NCI-H345 (cell line): ENCODE data around the gene LPP.

Source experiments
- DNase-seq: peaks from one replicate; lab custom pipeline; 2025; lab: John Stamatoyannopoulos, UW

Gene LPP

DNA sequence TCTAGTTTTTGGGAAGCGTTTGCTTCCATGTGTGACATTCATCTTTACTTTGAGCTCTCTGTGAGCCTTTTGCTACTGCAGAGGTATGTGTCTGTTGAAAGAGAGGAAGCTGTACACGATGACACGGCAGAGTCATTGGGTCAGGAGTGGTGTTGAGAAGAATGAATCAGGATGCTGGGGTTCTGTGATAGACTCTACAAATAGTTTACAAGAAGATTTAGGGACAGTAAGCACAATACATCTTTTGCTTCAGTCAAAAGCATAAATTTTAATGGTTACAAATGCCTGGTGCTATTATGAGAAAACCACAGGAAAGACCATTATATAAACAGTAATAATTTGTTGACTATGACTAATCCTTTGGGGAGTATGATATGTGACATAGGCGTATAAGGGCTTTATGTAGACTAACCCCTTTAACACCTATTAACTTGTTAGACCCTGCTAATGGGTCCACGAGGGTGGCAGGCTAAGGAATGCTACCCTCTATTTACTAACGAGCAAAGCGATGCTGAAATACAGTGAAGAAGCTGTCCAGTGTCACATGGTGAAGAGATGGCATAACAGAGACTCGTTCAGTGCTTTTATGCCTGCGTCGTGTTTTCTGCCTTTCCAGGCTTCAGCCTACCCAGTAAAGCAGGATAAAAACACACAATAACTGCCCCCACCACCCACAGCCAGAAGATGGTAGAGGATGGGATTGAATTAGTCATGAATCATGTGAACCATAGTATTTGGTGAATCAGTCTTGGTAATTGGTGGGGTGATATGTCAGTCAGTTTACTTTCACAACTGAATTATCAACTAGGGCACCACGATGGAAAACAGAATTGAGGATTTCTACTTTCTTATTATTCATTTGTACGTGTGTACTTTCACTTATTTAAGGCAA lies 118.8 kb downstream of the LPP start:
- DNase-seq, result no peak

DNA sequence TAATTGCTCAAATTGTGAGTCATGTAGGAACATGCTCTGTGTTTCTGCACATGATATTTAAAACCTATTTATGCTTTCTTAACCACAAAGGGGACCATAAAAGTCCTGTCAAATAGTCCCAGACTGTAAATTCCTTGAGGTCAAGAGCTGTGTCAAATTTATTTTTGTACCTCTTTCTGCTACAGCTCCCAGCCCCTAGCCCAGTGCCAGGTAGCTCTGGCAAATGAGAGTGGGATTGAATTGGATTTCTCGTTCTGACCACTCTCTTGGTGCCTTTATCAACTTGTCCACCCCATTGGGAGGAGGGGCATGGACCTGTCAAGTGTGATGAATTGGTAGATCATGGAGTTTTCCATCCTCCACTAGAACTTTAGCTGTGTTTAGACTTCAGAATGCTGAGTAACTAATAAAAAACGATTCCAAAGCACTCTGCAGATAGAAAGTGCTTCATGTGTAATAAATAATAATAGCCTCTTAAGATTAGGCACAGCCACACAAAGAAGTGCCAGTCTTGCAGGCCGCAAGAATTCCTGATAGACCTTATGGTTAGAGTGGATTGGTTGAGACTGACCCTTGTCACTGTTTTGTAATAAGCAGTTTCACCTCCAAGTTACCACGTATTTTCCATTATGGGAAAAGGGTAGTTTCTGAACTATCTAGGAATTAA lies 120.4 kb downstream of the LPP start:
- no peak for DNase-seq

GRCh38 chr3:188276375-188276774 lies 122.4 kb downstream of the LPP start:
- DNase-seq, result no peak

GRCh38 chr3:188278717-188279324 lies 124.9 kb downstream of the LPP start:
- no peak for DNase-seq

DNA sequence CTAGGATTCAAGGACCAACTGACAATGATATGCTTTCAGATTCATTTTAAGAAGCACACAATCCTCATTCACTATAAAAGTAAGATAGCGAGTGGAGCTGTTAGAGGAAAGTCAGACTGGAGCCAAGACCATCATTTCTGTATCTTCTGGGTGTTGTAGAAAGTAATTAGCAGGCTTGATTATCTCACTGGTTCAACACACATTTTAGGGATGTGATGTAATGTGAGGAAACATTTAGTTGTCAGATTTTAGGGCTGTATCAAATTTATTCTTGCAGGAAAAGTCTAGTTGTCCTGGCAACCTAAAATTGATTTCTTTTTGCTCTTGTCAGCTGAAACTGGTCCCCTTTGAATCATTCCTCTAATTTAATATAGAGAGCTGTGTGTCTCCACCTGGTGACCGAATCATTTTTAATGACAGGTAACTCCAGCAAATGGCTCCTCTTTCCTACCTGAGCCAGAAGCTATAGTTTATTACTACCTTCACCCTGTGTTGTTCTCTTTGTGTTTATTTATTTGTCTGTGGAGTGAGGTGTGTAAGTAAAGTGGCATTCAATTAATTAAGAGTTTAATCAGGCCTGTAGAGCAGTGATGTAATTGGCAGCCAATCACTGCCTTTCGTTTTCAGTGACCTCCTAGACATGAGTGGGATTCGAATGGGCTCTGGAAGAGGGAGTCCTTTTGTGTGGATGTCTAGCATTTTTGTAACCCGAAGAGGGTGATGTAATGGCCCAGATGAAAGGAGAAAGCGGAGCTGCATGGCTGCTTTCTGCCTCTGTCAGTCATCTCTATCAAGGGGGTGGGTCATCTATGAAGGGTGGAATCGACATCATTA lies 125.8 kb downstream of the LPP start:
- peak; percentile 12 for DNase-seq

GRCh38 chr3:188280627-188281026 lies 126.7 kb downstream of the LPP start:
- no peak for DNase-seq

DNA sequence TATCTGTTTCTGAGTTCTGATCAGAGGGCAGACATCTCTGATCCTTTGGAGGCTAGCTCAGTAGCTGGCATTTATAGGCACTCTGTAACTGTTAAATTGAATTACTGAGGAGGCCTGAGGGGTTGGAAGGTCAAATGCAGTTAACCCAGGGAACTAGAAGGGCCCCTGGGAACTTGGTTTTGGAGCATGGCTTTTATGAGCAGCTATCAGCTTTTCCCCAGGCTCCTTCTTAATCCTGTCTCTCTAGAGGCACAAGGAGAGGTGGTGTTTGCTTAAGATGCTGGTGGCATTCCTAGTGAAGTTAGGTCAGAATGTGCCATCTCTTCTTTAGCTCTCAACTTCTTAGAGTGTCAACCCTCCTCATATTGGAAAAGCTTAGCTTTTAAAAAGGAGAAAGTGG lies 128.9 kb downstream of the LPP start:
- no peak for DNase-seq

- no peak for DNase-seq
Observed at GRCh38 chr3:188283347-188283746, 129.4 kb downstream of the LPP start.

DNA sequence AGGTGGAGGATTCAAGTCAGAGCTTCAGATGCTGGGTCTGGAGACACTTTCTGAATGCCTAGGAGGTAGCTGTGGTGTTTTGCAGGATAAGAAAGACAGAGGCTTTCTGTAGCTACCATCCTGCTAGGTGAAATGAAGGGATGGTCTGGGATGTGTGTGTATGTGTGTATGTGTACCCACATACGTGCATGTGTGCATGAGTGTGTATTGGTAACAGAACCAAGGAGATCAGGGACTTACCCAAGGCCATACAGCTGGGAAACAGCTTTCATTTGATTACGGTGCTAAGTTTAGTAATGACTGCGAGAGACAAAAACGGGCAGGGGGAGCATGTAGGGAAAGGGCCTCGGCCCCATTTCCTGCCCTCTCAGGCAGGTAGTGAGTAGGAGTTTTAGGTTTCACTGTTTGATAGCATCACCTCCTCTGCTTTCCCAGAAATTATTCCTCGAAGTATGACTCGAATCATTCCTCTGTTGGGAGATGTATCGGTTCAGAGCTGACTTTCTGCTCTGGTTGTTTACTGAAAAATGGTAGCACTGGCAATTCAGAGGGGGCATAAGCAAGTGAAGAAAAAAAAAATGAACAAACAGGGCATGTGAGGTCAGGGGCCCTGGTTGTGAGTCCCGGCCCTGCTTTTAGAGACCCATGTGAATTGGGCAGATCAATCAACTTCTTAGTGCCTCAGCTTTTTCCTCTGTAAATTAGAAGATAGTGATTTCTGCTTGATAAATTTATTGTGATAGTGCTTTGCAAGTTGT lies 130.7 kb downstream of the LPP start:
- no peak for DNase-seq

DNA sequence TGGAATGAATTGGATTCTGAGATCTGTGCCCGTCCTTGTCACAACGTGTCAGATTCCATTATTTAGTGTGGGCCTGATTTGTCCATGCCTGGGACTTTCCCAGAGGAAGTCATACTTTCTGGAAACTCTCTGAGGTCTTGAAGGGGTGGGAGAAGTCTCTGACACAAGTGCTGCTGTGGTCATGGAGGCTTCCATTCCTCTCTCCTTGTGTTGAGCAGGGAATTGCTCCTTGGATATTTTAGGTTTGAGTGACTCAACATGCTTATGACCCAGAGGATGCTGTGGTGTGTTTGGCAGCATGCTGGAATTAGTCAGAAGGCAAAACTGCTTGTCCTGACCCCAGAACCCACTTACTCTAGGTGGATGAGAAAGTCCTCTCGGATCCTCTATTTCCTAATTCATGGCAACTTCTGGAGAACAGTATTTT lies 132.1 kb downstream of the LPP start:
- no peak for DNase-seq

DNA sequence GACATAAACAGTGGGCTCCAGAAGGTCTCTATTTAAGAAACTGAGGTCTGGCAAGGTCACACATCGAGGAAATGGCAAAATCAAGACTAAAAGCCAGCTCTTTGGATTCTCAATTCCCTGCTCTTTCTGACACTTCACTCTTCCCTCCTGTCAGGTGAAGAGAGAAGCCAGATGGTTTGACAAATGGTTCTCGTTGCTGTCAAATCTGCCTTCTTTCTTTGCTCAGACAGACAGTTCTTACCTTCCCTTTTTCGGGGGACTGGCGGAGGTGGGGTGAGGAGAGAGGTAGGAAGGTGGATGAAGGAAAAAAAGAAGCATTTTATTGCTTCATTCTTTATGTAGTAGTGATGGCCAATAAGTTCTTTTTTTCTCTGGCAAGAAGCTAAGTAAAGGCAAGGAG lies 133.4 kb downstream of the LPP start:
- no peak for DNase-seq

DNA sequence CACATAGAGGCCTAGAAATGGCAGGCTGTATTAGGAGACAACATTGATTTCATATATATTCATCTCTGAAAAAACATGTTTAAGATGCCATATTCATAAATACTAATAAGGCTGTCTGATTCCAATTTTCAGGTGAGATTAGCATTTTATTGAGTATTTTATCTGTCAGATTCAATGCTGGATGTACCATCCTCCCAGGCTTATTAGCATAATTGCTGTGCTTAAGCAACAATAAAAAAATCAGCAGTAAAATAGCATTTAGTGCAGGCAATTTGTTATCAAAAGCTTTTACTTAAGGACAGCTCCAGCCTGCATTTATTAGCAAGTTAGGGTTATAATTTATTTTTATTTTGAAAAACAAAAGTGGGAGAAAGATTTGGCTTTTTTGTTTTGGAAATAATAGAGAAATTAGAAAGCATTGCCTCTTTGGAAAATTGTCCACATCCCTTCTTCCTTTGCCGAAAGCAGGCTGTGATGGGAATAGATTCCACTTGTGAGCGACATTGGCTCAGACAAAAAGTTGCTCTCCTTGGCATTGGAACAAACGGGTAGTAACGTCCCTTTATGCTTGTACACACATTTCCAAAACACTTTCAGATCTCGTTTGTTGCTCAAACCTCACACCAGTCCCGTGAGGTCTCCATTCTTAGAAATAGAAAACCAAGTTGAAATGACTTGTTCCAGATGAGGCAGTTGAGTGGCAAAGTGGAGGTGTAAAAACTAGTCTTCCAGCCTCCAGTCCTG lies 134.0 kb downstream of the LPP start:
- DNase-seq, result no peak

GRCh38 chr3:188292251-188292650 lies 138.3 kb downstream of the LPP start:
- DNase-seq, result no peak

- no peak for DNase-seq
Observed at GRCh38 chr3:188292827-188293226, 138.9 kb downstream of the LPP start.

DNA sequence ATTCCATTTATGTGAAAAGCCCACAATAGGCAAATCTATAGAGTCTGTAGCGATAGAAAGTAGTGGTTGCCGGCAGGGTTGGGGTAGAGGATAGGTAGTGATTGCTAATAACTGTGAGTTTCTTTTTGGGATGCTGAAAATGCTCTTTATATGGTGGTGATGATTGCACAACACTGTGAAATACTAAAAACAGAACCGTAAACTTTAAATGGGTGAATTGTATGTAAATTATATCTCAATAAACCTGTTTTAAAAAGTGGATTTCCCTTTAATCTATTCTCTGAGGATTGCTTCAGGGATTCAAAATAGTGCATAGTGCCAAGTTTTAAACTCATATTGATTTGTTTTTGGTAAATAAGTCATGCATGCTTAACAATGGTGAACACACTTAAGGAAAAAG lies 140.2 kb downstream of the LPP start:
- no peak for DNase-seq

- peak; percentile 85 for DNase-seq
Observed at GRCh38 chr3:188294823-188295487, 141.0 kb downstream of the LPP start.

GRCh38 chr3:188295876-188296275 lies 141.9 kb downstream of the LPP start:
- DNase-seq, result no peak

- DNase-seq, result no peak
Observed at GRCh38 chr3:188296761-188297612, 143.0 kb downstream of the LPP start.

DNA sequence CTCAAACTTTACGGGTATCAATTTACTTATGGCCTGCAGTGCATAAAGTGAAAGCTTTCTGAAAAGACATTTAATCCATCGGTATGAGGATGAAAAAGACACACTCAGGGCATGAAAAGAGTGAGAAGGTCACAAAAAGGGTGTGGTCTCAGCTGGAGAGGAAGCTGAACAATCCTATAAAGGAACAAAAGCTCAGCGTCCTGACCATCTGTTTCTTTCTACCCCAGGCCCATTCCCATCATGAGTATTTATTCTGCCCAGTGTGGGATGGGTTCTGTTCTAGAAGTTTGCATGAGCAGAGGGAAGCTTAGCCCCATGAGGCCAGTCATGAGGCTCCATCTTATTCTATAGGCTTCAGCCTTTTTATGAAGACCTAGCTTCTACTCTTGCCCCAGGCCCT lies 144.6 kb downstream of the LPP start:
- DNase-seq, result no peak
